GM19467 (cell line): ENCODE data around the gene PDZD2.

Experiments used
- ATAC-seq: cut with Tn5 transposase; IDR thresholded peaks from one replicate; pipeline ENCODE4 v1.9.1; 2021; ENCODE audit warnings: mild to moderate bottlenecking, moderate library complexity; ENCODE audit not compliant: unreplicated experiment

Gene PDZD2

DNA sequence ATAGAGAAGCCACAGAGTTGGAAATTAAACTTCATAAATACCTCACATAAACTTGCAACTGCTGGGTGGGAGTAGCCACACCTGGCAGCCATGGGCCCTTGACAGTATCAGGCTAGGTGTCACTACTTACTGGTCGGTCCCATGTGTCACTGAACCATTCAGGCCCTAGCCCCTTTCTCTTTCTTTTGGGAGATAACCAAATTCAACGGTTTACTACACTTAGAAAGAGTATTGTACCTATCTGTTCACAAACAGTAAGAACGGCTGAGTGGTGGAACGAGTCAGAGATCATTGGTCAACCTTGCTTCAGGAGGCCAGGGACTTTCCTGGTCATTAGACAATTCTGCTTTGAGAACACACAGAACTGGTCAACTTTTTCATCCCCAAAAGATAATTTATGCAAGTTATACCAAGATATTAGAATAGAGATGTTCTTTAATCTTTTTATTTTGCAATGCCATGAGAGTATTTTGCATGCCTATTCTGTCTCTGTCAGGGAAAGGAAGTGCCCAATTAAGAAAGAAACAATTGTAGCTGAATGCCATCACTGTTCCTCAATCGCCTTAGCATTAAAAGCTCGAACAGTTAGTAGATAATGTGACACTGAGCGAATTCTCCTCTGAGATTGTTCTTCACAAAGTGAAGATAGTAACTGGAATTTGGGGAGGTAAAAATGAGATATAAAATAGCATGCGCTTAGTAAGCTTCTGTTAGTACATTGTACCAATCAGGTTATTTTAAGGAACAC lies 484.3 kb downstream of the PDZD2 start:
- ATAC-seq = no peak

DNA sequence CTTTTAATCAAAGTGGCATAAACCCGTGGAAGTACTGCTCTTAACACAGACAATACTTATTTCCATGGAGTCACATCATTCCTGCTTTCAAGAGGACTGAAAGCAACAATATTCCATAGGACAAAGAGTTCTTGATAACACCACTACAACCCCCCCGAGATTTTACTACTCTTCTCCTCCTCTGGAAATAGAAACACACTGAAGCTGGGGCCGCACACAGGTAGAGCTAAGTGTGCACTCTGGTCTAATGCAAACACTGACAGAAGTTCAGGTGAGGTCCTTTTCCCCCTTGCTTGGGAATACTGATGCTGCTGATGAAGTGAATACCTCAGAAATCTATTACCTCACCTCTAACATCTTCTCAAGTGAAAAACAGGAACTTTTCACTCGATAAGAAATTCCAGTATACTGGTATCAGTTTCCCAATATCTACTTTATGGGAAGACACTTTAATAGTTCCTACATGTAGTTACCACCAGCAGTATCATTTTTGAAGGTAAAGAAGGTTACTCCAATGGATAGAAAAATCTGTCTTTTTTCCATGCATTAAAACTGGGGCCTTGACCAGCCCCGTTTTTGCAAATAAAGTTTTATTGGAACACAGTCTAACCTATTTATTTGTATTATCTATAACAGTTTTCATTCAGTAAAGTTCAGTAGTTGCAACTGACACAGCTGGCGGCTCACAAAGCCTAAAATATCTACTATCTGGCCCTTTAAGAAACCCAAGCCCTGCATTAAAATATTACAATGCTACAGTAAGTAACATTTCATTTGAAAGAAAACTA lies 485.2 kb downstream of the PDZD2 start:
- no peak for ATAC-seq

GRCh38 chr5:32126691-32127090 lies 487.8 kb downstream of the PDZD2 start:
- no peak for ATAC-seq

GRCh38 chr5:32127711-32128110 lies 488.8 kb downstream of the PDZD2 start:
- no peak for ATAC-seq

GRCh38 chr5:32129074-32129598 lies 490.2 kb downstream of the PDZD2 start:
- no peak for ATAC-seq

DNA sequence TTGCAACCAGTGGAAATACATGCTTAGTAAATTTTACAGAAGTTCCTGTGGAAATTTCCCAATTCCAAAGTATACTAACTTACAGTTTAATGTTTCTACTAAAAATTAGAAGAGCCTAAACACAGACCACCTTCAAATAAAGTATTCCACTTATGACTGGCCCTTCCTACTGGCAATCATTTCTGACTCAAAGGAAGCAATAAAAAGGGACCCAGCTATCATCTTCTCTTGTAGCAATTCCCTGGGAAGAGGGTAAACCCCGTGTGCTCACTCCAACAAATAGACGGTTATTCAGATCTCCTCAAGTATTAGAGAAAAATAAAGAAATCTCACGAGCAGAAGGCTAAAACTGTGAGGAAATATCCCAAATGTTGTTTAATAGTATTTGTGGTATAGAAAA lies 491.9 kb downstream of the PDZD2 start:
- no peak for ATAC-seq

DNA sequence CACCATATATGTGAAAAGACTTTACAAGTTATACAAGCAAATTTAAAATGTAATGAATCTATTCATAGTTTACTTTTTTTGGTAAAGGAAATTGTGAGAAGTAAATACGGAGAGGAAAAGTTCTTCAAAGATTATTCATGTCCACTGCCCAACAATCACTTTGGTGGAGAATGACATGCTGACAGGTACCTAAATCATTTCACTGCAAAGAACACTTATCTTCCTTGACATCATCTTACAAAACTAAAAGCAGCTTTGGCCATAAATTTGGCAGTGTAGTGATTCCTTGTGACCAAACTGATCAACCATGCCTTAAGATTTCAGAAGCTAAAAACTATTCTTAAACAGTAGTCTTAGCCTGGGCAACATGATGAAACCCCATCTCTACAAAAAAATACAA lies 492.7 kb downstream of the PDZD2 start:
- ATAC-seq = no peak

DNA sequence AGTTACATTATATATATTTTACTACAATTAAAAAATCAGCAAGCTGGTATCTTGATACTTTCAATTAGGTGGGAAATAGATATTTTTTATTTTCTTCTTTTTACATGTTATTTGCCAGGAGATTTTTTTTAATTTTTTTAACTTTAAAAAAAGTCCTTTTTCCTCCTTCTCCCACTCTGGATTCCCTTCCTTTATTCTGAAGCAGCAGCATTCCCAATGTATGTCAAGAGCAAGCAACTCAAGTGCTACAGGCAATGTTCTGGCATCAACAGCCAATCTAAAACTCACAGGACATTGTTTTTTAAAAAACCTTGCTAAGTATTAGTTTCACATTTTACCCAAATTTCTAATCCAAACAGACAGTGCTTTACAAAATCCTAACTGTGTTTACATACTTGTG lies 493.8 kb downstream of the PDZD2 start:
- ATAC-seq = no peak

- ATAC-seq = no peak
Measured at GRCh38 chr5:32135086-32135485, 496.2 kb downstream of the PDZD2 start.

- ATAC-seq = no peak
Measured at GRCh38 chr5:32136342-32136741, 497.4 kb downstream of the PDZD2 start.

DNA sequence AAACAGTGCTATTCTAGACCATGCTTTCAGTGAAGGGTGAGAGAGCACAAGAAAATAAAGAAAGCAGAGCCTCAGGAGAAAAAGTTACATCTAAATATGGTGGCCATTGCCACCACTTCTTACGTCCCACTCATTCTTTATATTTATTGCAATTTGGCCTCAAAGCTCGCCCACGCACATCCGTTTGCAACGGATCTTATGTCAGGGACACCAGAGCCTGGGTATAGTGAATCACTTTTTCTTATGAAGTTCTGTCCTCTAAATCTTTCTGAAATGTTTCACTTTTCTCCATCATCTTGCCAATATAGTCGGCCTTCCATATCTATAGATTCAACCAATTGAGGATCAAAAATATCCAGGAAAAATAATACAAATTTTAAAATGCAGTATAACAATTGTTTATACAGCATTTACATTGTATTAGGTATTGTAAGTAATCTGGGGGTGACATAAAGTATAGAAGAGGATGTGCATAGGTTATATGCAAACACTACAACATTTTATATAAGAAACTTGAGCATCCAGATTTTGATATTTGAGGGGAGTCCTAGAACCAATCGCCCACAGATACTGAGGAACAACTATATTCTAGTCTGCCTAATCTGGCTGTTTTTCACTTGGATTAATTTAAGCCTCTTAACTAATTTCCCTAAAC lies 500.0 kb downstream of the PDZD2 start:
- no peak for ATAC-seq

DNA sequence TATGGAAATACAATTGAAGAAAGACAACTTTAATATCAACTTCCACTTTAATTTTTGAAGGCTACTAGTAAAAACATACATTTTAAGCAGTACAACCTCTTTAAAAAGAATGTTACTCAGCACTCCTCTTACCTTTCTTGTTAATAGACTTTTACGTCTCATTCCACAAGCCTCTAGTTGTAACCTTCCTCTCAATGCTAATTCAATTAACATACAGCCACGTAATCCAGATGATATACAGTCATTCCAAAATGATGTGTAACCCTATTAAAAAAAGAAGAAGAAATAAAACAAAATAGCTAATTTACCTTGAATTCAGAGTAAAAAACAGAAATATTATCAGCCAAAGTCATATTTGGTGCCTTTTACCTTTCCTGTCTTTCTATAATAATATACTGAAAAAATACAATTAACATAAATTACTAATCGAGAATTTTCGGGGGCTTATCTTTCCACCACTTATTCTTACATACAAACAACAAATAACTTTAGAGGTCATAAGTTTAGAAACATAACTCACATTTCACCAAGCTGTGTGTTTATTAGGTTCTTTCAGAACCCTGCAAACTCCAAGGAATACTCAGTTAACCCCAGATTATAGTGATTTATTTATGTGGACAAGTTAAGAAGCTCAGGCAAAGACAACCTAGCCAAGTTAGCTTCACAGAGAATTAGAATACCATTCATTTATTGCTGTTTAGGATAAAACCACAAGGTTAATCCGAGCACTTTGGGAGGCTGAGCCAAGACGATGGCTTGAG lies 504.9 kb downstream of the PDZD2 start:
- no peak for ATAC-seq

DNA sequence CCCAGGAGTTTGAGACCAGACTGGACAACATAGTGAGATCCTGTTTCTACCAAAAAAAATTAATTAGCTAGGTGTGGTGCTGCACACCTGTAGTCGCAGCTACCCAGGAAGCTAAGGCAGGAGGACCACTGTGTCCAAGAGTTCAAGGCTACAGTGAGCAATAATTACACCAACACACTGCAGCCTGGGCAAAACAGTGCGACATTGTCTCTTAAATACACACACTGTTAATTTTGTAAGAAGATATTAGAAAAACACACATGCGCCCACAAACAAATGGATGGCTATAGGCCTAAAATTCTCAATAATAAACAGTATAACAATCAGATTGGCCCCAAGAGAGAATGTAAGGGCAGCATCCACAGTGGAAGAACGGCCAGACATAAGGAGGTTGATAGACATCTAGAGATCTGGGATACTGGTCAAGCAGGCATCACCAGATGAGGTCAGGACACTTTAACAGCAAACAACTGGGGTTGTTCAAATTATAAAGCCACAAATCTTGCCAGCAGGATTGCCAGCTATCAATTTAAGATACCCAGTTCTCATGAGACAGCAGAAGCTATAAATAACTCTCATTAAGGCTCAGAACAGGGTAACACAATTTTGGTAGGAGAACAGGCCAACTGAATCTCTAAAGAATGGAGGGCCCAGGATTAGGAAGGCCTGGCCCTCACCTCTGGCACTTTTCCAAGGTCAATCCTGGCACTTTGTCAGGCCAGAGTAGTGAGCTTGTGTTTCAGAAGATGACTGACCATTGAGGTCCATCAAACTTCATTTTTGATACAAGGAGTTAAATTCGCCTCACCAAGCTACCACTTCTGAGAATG lies 505.7 kb downstream of the PDZD2 start:
- ATAC-seq = no peak

DNA sequence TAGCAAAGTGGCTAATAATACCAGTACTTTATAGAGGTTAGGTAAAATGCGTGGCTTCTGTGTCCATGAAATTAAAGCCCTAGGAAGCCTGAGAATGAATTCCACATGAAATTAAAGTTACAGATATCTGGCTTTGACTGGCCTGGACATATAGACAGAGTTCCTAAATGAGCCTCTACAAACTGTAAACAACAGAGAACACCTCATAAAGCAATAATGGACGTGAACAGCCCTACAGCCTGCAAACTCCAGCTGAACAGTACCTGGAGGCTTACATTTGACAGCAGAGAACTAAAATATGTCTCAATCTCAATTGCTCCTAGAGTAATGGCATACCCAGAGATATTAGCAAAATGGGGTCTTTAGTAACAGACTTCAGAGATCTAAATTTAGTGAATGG lies 506.4 kb downstream of the PDZD2 start:
- ATAC-seq = no peak

DNA sequence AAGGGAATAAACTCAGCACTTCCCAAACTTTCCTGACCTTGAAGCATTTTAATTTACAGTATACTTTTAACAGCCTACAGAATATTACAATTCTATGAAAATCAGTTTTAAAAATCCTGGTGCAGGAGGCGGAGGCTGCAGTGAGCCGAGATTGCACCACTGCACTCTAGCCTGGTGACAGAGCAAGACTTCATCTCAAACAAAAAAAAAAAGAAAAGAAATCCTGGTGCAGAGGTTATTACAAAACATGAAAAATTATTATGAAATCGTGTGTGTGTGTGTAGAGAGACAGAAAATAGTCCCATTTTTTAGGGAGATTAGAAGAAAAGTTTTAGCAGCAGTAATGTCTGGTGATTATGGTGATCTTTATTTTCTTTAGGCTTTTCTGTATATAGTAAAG lies 508.3 kb downstream of the PDZD2 start:
- ATAC-seq = no peak

DNA sequence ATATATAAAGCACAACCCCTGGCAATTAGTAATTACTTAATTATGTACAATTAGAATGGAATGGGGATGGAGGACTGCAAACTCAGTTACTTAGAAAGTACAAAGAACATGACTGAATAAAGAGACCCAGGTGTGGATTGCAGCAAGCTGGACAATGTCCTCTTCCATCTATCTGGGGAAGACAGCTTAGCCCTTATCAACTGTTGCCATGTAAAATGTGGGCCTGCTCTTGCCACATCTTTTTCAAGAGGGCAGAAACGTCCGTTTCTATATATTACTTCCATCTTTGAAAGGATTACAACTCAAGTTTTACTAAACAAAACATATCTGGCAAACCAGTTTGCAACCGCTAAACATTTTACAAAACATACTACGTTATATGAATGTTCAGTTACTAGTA lies 509.0 kb downstream of the PDZD2 start:
- ATAC-seq = no peak

DNA sequence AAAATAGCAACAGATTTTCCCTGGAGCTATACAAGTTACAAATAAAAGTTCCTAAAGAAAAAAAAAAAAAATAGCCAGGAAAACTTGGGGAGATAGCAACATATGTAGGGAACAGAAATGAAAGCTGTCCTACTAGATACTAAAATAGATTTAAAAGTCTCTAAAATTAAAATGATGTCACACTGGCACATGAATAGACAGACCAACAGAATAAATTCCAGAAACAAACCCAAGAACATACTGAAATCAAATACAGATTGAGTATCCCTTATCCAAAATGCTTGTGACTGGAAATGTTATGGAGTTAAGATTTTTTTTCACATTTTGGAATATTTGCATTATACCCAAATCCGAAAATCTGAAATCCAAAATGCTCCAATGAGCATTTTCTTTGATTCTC lies 511.4 kb downstream of the PDZD2 start:
- ATAC-seq = no peak

GRCh38 chr5:32151198-32151597 lies 512.3 kb downstream of the PDZD2 start:
- ATAC-seq = no peak

DNA sequence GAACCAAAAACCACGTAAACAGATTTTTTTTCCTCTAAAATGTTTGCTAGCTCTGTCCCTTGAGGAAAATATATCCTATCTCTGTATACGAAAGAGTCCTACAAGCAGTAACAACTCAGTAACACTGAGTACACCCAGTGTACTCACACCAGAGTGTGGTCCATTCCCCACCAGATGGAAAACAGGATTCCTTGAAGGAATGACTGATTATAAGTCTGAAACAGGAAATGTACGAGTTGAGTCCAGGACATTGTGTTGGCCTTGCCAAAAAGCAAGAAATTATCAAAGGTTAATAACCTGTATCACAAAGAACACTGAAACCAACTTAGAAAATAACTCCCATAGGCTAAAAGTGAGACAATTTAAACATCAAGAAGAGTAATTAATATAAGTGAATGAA lies 514.8 kb downstream of the PDZD2 start:
- no peak for ATAC-seq

GRCh38 chr5:32155211-32155610 lies 516.3 kb downstream of the PDZD2 start:
- no peak for ATAC-seq
